SK-N-SH (cell line): ENCODE results near the gene DTNA. TPM values are rescaled to one million over a fixed set of nuclear protein-coding genes. Genes with fewer than 3 reads are reported as not detected.

Experiments
- CTCF ChIA-PET: fragments of 300-600, 350-600 bp; formaldehyde crosslinking; extraction: SDS; loops from one replicate; lab custom pipeline; 2021; lab: Yijun Ruan, JAX
- POLR2A ChIA-PET: fragments of 350-600 bp; sonication (Branson Sonifier 250); formaldehyde crosslinking; extraction: SDS; loops from one replicate; lab custom pipeline; 2020; ENCODE audit warnings: antibody characterized with exemption, inconsistent platforms; lab: Yijun Ruan, JAX
- DNase-seq: peaks from one replicate; pipeline ENCODE4 v3.0.0; 2012
- H2AFZ ChIP-seq: fragments of 200-600 bp; sonication (generic); 2 replicates; pipeline ENCODE4 v1.8.1; 2016; ENCODE audit warnings: antibody characterized with exemption, mild to moderate bottlenecking, low read depth
- H3F3A ChIP-seq: fragments of 200-600 bp; sonication (generic); replicated peaks from 2 replicates; pipeline ENCODE3; 2016; ENCODE audit warnings: antibody characterized with exemption, mild to moderate bottlenecking; ENCODE audit not compliant: insufficient read depth
- H3K27ac ChIP-seq, 2 experiments: fragments of 200-500 bp in 1 of 2; fragments of 200-600 bp in 1 of 2; sonication (Bioruptor generic) in 1 of 2; sonication (generic), shearing (Covaris generic) in 1 of 2; 2 replicates each; pipeline versions ENCODE4 v1.5.1 to v1.6.1; 2014 to 2016; ENCODE audit warnings: low read depth in 2 of 2, inconsistent platforms in 1 of 2, low read length in 1 of 2, mild to moderate bottlenecking in 1 of 2, mixed read lengths in 1 of 2
- H3K27me3 ChIP-seq: fragments of 200-600 bp; sonication (generic), shearing (Covaris generic); 2 replicates; pipeline ENCODE4 v1.6.1; 2016; ENCODE audit warnings: mixed run types; ENCODE audit not compliant: insufficient read depth
- H3K36me3 ChIP-seq, 2 experiments: fragments of 200-500 bp in 1 of 2; fragments of 200-600 bp in 1 of 2; sonication (Bioruptor generic) in 1 of 2; sonication (generic) in 1 of 2; replicated peaks in 1 of 2; 2 replicates each; pipeline versions ENCODE3 to v1.5.1; 2014 to 2016; ENCODE audit warnings: low read length in 1 of 2, mild to moderate bottlenecking in 1 of 2; ENCODE audit not compliant: insufficient read depth in 2 of 2, control insufficient read depth in 1 of 2
- H3K4me1 ChIP-seq, 2 experiments: fragments of 200-500 bp in 1 of 2; fragments of 200-600 bp in 1 of 2; sonication (Bioruptor generic) in 1 of 2; sonication (generic), shearing (Covaris generic) in 1 of 2; 2 replicates each; pipeline versions ENCODE4 v1.5.1 to v1.6.1; 2014 to 2016; ENCODE audit warnings: low read depth in 1 of 2, low read length in 1 of 2, mixed run types in 1 of 2; ENCODE audit not compliant: insufficient read depth in 2 of 2, control insufficient read depth in 1 of 2
- H3K4me2 ChIP-seq: fragments of 200-600 bp; sonication (generic), shearing (Covaris generic); 2 replicates; pipeline ENCODE4 v1.6.1; 2017; ENCODE audit warnings: mixed run types
- H3K4me3 ChIP-seq, 2 experiments: fragments of 200-500 bp in 1 of 2; fragments of 200-600 bp in 1 of 2; sonication (Bioruptor generic) in 1 of 2; sonication (generic), shearing (Covaris generic) in 1 of 2; 2 replicates each; pipeline versions ENCODE4 v1.5.1 to v1.8.1; 2014 to 2016; ENCODE audit warnings: low read depth in 2 of 2, inconsistent platforms in 1 of 2, low read length in 1 of 2, mild to moderate bottlenecking in 1 of 2, mixed read lengths in 1 of 2, moderate library complexity in 1 of 2
- H3K79me2 ChIP-seq: fragments of 200-600 bp; sonication (generic); 2 replicates; pipeline ENCODE4 v1.8.1; 2017; ENCODE audit warnings: mild to moderate bottlenecking; ENCODE audit not compliant: insufficient read depth
- H3K9ac ChIP-seq: fragments of 200-600 bp; sonication (generic); 2 replicates; pipeline ENCODE4 v1.6.1; 2017; ENCODE audit warnings: mixed run types
- H3K9me2 ChIP-seq: fragments of 200-600 bp; sonication (generic); 2 replicates; pipeline ENCODE4 v1.6.1; 2017; ENCODE audit warnings: mixed run types
- H3K9me3 ChIP-seq: fragments of 200-600 bp; sonication (generic); 2 replicates; pipeline ENCODE4 v1.6.1; 2017; ENCODE audit warnings: mixed run types, mild to moderate bottlenecking, moderate library complexity
- H4K20me1 ChIP-seq: fragments of 200-600 bp; sonication (generic); 2 replicates; pipeline ENCODE4 v1.6.1; 2017; ENCODE audit warnings: mild to moderate bottlenecking, mixed run types; ENCODE audit not compliant: insufficient read depth
- EP300 ChIP-seq, 2 experiments: IDR thresholded peaks; 2 replicates each; pipeline versions ENCODE4 v1.4.0 to v1.6.1; 2012; ENCODE audit warnings: borderline replicate concordance in 1 of 2, low read depth in 1 of 2, low read length in 1 of 2
- EZH2phosphoT487 ChIP-seq: fragments of 200-600 bp; sonication (generic); IDR thresholded peaks from 2 replicates; pipeline ENCODE4 v1.6.1; 2017; ENCODE audit warnings: low read depth, mixed run types, mild to moderate bottlenecking, antibody characterized with exemption, moderate library complexity, borderline replicate concordance
- FOSL2 ChIP-seq: IDR thresholded peaks from 2 replicates; pipeline ENCODE4 v1.4.0; 2012; ENCODE audit warnings: low read depth, mild to moderate bottlenecking, moderate library complexity, borderline replicate concordance
- FOXJ3 ChIP-seq: sonication (generic); formaldehyde crosslinking; IDR thresholded peaks from 2 replicates; pipeline ENCODE4 v1.5.1; 2020; ENCODE audit warnings: mild to moderate bottlenecking, missing genetic modification reagents
- GATA2 ChIP-seq: sonication (generic); formaldehyde crosslinking; IDR thresholded peaks from 2 replicates; pipeline ENCODE4 v1.5.0; 2020; ENCODE audit warnings: mild to moderate bottlenecking, missing genetic modification reagents
- IRF3 ChIP-seq: fragments of 150-350 bp; IDR thresholded peaks from 2 replicates; pipeline ENCODE4 v1.6.1; 2016; ENCODE audit warnings: mild to moderate bottlenecking, low read depth, low read length
- JUND ChIP-seq: IDR thresholded peaks from 2 replicates; pipeline ENCODE4 v1.4.0; 2012
- MAX ChIP-seq: IDR thresholded peaks from 2 replicates; pipeline ENCODE4 v1.4.0; 2012; ENCODE audit warnings: low read depth
- MEF2A ChIP-seq: IDR thresholded peaks from 2 replicates; pipeline ENCODE4 v1.4.0; 2012; ENCODE audit warnings: low read depth, borderline replicate concordance
- MXI1 ChIP-seq: IDR thresholded peaks from 2 replicates; pipeline ENCODE4 v1.6.1; 2012; ENCODE audit warnings: mild to moderate bottlenecking, low read depth, low read length, improper control_type of control experiment
- NFIC ChIP-seq: IDR thresholded peaks from 2 replicates; pipeline ENCODE4 v1.4.0; 2012; ENCODE audit warnings: borderline replicate concordance
- PBX3 ChIP-seq: IDR thresholded peaks from 2 replicates; pipeline ENCODE4; 2012
- POLR2AphosphoS5 ChIP-seq: IDR thresholded peaks from 2 replicates; pipeline ENCODE4 v1.6.1; 2012; ENCODE audit warnings: low read depth, low read length
- RCOR1 ChIP-seq: fragments of 150-350 bp; IDR thresholded peaks from 2 replicates; pipeline ENCODE4 v1.6.1; 2017; ENCODE audit warnings: antibody characterized with exemption, low read length
- RXRA ChIP-seq: IDR thresholded peaks from 2 replicates; pipeline ENCODE4 v1.4.0; 2012; ENCODE audit warnings: low read depth, mild to moderate bottlenecking, borderline replicate concordance
- TAF1 ChIP-seq: IDR thresholded peaks from 2 replicates; pipeline ENCODE4 v1.6.1; 2012; ENCODE audit warnings: low read depth, mild to moderate bottlenecking, low read length, moderate library complexity, borderline replicate concordance
- TCF12 ChIP-seq: IDR thresholded peaks from 2 replicates; pipeline ENCODE4 v1.4.0; 2012
- TEAD4 ChIP-seq: IDR thresholded peaks from 2 replicates; pipeline ENCODE4 v1.4.0; 2012; ENCODE audit warnings: mild to moderate bottlenecking, borderline replicate concordance; ENCODE audit not compliant: insufficient read depth
- YY1 ChIP-seq: IDR thresholded peaks from 2 replicates; pipeline ENCODE4 v1.4.0; 2012; ENCODE audit warnings: low read depth, mild to moderate bottlenecking
- WGBS: methylation state at CpG from one replicate; pipeline ENCODE4 v1.1.6; 2017; ENCODE audit warnings: low lambda C conversion rate; 5-methylcytosine and 5-hydroxymethylcytosine counted together
- polyA plus RNA-seq, 3 experiments: library from polyadenylated mRNA; depleted of rRNA; stranded (reverse); fragments of >200 nt; gene quantifications; 2 replicates each; pipeline ENCODE4 v1.2.3, GENCODE V29; 2012
- TF ChIP-seq, protein P1 (sequence below): IDR thresholded peaks from 2 replicates; pipeline ENCODE4 v1.4.0; 2012; ENCODE audit warnings: low read depth, borderline replicate concordance

Gene DTNA
- polyA plus RNA-seq, 1 of the 3 experiments (the other 2 are of a cell fraction) = 7.9 TPM

DNA sequence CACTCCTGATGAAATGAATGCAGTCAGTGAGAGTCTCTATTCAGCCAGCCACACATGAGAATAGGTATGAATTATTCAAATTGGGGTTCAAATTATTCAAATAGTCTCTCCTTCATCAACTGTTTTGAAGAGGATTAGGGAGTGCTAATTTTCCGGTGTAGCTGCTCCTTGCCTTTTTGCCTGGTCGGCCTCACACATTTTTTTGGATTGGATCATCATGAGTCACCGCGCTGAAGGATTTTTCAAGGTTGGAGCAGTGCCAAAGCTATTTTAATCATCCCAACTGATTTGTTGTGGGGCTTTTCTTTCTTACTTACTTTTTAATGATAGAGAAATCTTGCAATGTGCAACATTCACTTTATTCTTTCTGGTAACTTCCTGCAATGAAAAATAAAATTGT lies 2.4 kb upstream of the DTNA start:
- peak overlapping the region; percentile 57; the same call in 1 of the 2 replicates for H3K4me2 ChIP-seq
- H3K9me2 ChIP-seq = no peaks in the 10 kb centered on the region
- POLR2A ChIA-PET = no interaction called here
- no peaks in the 10 kb centered on the region for H3K9me3 ChIP-seq
- peak overlapping the region; percentile 21; the same call in 1 of the 2 replicates for H3K9ac ChIP-seq
- H3K4me1 ChIP-seq = peaks cover 10 to 36% of the 10 kb centered on the region in 2 experiments
- WGBS = 6% methylated on average over 4 of the region's 4 CpGs
- no peaks in the 10 kb centered on the region for H3K36me3 ChIP-seq
- no peak overlapping the region; a peak in 1 of 4 replicates for H3K4me3 ChIP-seq
- CTCF ChIA-PET = interaction anchor here (1.0 to 1.3 kb wide), 2 partner anchors 46 to 61 kb away, joined by 3 to 5 read pairs; no protein-coding TSS in a partner anchor
- no peaks in the 10 kb centered on the region for H4K20me1 ChIP-seq
- H2AFZ ChIP-seq = peak overlapping the region; percentile 38; the same call in 1 of the 2 replicates
- no peak for DNase-seq
- peak; percentile 96 for TF ChIP-seq FOSL2
- peak; percentile 51 for TF ChIP-seq PBX3
- no peak for TF ChIP-seq MXI1
- no peak for TF ChIP-seq YY1
- no peak for TF ChIP-seq EZH2phosphoT487
- TF ChIP-seq NFIC = peak; percentile 96
- peak in 1 of 2 experiments; percentile 74; a peak in 2 of 4 replicates for TF ChIP-seq EP300 (IDR thresholded peaks at IDR 0.05; ENCODE audit: borderline replicate concordance in 1 of 2, low read depth in 1 of 2, low read length in 1 of 2)
- TF ChIP-seq JUND = peak; percentile 88
- no peak for TF ChIP-seq GATA2 (CRISPR knock-in tag)
- peak; percentile 43; the same call in 1 of the 2 replicates for TF ChIP-seq POLR2AphosphoS5
- no peak for TF ChIP-seq FOXJ3 (CRISPR knock-in tag)
- TF ChIP-seq TEAD4 = peak; percentile 61; the same call in 1 of the 2 replicates
- peak; percentile 40; the same call in 1 of the 2 replicates for TF ChIP-seq RXRA
- no peak for TF ChIP-seq TAF1
- TF ChIP-seq, protein P1, sequence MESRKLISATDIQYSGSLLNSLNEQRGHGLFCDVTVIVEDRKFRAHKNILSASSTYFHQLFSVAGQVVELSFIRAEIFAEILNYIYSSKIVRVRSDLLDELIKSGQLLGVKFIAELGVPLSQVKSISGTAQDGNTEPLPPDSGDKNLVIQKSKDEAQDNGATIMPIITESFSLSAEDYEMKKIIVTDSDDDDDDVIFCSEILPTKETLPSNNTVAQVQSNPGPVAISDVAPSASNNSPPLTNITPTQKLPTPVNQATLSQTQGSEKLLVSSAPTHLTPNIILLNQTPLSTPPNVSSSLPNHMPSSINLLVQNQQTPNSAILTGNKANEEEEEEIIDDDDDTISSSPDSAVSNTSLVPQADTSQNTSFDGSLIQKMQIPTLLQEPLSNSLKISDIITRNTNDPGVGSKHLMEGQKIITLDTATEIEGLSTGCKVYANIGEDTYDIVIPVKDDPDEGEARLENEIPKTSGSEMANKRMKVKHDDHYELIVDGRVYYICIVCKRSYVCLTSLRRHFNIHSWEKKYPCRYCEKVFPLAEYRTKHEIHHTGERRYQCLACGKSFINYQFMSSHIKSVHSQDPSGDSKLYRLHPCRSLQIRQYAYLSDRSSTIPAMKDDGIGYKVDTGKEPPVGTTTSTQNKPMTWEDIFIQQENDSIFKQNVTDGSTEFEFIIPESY = peak; percentile 39; the same call in 1 of the 2 replicates
- no peak for TF ChIP-seq MAX
- no peak for TF ChIP-seq IRF3
- peak; percentile 65; the same call in 1 of the 2 replicates for TF ChIP-seq MEF2A
- TF ChIP-seq TCF12 = peak; percentile 73
- TF ChIP-seq RCOR1 = no peak
- TF ChIP-seq, all 33 proteins: peak for 11
- no peaks in the 10 kb centered on the region; the same call in 1 of the 2 replicates for H3K79me2 ChIP-seq
- H3K27ac ChIP-seq = peak overlapping the region; percentile 67 to 90; a peak in 3 of 4 replicates
- H3K27me3 ChIP-seq = no peaks in the 10 kb centered on the region
- H3F3A ChIP-seq = peaks cover 39% of the 10 kb centered on the region
